Left ventricle myocardium inferior (tissue), 1 donor: ENCODE measurements around the gene TBC1D22B. TPM values are rescaled to one million over a fixed set of nuclear protein-coding genes. Genes with fewer than 3 reads are reported as not detected.
"Not testable (repeated sequence)": the region's sequence is repeated elsewhere in the genome, so short reads cannot be mapped to it uniquely, and the experiment has no call there.

ENCODE experiments used
- DNase-seq: peaks from one replicate; pipeline ENCODE4 v3.0.0-alpha.2; 2020
- H3K27ac ChIP-seq: fragments of 200-600 bp; replicated peaks from 2 replicates; pipeline ENCODE4 v1.8.0; 2021
- H3K27me3 ChIP-seq: fragments of 200-600 bp; 2 replicates; pipeline ENCODE4 v1.8.0; 2021; ENCODE audit warnings: low read depth
- H3K36me3 ChIP-seq: fragments of 200-600 bp; 2 replicates; pipeline ENCODE4 v1.8.0; 2021
- H3K4me1 ChIP-seq: fragments of 200-600 bp; 2 replicates; pipeline ENCODE4 v1.8.0; 2021
- H3K4me3 ChIP-seq: fragments of 200-600 bp; 2 replicates; pipeline ENCODE4 v1.8.0; 2021; ENCODE audit warnings: mild to moderate bottlenecking, moderate library complexity
- H3K9me3 ChIP-seq: fragments of 200-600 bp; replicated peaks from 2 replicates; pipeline ENCODE4 v1.8.0; 2021
- intact Hi-C: fragments of 100-400 bp; cut with micrococcal nuclease; formaldehyde crosslinking; loops from one replicate; pipeline ENCODE4 v1.11.0; 2022
- total RNA-seq: library from RNA; stranded (reverse); fragmentation: NEBNext Ultra II Directional; extraction: Animal tissue kit (Norgen Biotek cat#: 25700); gene quantifications from one replicate; pipeline ENCODE4 v1.2.1, GENCODE V29; 2021
- TF ChIP-seq, protein P1 (sequence below): fragments of 200-600 bp; IDR thresholded peaks from 2 replicates; pipeline ENCODE4 v1.8.0; 2021; ENCODE audit warnings: antibody characterized with exemption, mild to moderate bottlenecking, borderline replicate concordance
- donor health status: DM: no; HTN: yes; CAD: no; lungs with severe emphysema.

Gene TBC1D22B
- total RNA-seq, 1 donor from 2014 or later = 6.1 TPM

DNA sequence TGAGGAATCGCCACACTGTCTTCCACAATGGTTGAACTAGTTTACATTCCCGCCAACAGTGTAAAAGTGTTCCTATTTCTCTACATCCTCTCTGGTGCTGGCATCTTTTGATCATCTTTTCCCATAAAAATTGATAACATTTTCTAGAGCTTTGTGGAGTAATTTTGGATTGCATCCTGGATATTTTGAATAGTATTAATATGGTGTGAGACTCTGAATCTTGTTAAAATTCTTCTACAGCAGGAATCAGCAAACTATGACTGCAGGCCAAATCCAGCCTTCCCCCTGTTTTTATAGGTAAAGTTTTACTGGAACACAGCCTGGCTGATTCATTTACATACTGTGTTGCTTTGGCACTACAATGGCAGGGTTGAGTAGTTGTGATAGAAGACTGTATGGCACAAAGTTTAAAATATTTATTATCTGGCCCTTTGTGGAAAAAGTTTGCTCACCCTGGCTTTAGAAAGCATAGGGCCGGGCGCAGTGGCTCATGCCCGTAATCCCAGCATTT lies 81.2 kb downstream of the TBC1D22B start:
- TF ChIP-seq, protein P1, sequence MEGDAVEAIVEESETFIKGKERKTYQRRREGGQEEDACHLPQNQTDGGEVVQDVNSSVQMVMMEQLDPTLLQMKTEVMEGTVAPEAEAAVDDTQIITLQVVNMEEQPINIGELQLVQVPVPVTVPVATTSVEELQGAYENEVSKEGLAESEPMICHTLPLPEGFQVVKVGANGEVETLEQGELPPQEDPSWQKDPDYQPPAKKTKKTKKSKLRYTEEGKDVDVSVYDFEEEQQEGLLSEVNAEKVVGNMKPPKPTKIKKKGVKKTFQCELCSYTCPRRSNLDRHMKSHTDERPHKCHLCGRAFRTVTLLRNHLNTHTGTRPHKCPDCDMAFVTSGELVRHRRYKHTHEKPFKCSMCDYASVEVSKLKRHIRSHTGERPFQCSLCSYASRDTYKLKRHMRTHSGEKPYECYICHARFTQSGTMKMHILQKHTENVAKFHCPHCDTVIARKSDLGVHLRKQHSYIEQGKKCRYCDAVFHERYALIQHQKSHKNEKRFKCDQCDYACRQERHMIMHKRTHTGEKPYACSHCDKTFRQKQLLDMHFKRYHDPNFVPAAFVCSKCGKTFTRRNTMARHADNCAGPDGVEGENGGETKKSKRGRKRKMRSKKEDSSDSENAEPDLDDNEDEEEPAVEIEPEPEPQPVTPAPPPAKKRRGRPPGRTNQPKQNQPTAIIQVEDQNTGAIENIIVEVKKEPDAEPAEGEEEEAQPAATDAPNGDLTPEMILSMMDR = no peak
- Histone ChIP-seq H3K27me3 (no peaks in the 10 kb centered on the region), H3K9me3 (no peaks in the 10 kb centered on the region), H3K4me3 (no peak overlapping the region), H3K4me1 (no peaks in the 10 kb centered on the region), H3K27ac (no peak overlapping the region), H3K36me3 (no peaks in the 10 kb centered on the region)
- DNase-seq = no peak
- intact Hi-C loops = no loop called here

DNA sequence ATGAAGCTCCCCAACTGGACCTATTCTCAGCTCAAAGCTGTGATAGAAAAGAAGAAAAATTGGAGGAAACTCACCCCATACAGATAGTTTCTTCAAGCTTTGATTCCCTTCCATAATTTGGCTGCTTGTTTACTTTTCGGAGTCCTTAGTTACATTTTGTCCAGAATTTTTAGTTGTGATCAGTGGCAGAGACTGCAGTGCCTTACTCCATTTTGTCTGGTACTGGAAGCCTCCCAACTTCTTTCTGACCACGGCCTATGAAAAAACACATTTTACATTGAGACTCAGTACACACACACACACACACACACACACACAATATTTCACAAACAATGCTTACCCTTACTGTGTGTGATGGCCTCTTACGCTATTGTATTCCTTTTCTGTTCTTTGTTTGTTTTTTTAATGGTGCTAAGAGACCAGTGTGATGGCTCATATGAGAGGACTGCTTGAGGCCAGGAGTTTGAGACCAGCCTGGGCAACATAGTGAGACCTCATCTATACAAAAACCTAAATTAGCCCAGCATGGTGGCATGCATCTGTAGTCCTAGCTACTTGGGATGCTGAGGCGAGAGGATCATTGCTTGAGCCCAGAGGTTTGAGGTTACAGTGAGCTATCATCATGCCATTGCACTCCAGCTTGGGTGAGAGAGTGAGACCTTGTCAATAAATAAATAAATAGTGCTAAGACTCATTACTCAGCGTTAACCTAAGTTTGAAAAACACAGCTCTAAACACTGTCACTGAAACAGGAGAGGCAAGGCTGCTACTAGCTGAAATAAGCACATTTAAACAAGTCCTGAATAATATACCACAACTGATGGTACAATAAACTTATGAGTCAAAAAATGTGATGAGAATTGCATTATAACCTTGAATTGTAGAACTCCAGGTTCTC lies 82.4 kb downstream of the TBC1D22B start:
- intact Hi-C loops = no loop called here
- Histone ChIP-seq H3K9me3 (no peaks in the 10 kb centered on the region), H3K27me3 (no peaks in the 10 kb centered on the region), H3K27ac (no peak overlapping the region), H3K4me1 (no peaks in the 10 kb centered on the region), H3K4me3 (no peak overlapping the region), H3K36me3 (no peaks in the 10 kb centered on the region)
- TF ChIP-seq, protein P1 = no peak
- no peak for DNase-seq

DNA sequence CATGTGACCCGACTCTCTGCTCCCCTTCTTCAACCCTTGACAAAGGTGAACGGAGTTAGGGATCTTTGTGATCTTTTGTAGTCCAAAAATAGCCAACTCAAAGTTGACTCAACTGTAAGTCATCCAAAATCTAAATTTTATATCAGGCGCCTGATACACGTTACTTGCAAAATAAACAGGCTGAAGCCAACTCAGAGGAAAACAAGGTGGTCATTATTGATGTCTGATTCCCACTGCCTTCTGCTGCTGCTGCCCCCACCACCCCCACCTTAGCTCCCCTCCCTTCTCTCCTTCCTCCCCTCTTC lies 83.0 kb downstream of the TBC1D22B start:
- no peak overlapping the region for H3K4me3 ChIP-seq
- H3K27me3 ChIP-seq = no peaks in the 10 kb centered on the region
- H3K36me3 ChIP-seq = no peaks in the 10 kb centered on the region
- no peak overlapping the region for H3K27ac ChIP-seq
- no peak for DNase-seq
- H3K4me1 ChIP-seq = no peaks in the 10 kb centered on the region
- no peaks in the 10 kb centered on the region for H3K9me3 ChIP-seq
- intact Hi-C loops = no loop called here
- TF ChIP-seq, protein P1 = no peak

DNA sequence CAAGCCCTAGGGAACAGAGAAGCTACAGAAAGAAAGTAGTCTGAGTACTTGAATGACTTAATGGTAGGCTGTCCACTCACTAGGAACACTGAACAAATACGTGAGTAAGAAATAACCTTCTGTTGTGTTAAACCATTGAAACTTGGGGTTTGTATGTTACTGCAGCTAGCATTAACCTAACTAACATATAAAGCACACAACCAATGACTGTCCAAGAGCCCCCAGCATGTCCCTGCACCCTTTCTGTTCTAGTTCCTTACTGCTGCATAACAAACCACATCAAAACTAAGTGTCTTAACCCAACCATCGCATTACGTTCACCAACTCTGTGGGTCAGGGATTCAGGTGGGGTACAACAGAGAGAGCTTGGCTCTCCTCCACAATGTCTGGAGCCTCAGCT lies 85.7 kb downstream of the TBC1D22B start:
- H3K4me3 ChIP-seq = no peak overlapping the region
- no peaks in the 10 kb centered on the region for H3K4me1 ChIP-seq
- no peaks in the 10 kb centered on the region for H3K36me3 ChIP-seq
- no peaks in the 10 kb centered on the region for H3K9me3 ChIP-seq
- DNase-seq = no peak
- intact Hi-C loops = no loop called here
- TF ChIP-seq, protein P1 = no peak
- no peaks in the 10 kb centered on the region for H3K27me3 ChIP-seq
- H3K27ac ChIP-seq = no peak overlapping the region

DNA sequence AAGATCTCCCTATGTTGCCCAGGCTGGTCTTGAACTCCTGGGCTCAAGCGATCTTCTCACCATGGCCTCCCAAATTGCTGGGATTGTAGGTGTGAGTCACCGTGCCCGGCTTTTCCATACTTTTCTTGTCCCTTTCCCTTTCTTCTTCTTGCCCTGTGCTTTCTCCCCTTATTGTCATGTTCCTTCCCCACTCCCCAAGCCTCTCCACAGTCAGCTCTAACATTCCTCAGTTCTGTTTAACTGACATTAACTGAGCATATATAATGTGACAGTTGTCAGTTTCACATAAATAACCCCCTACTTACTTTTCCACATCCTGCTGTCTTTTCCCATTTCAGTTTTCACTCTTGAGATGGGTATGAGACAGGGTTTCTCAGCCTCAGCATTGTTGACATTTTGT lies 86.7 kb downstream of the TBC1D22B start:
- Histone ChIP-seq H3K9me3 (no peaks in the 10 kb centered on the region), H3K36me3 (no peaks in the 10 kb centered on the region), H3K4me1 (no peaks in the 10 kb centered on the region), H3K27ac (no peak overlapping the region), H3K27me3 (no peaks in the 10 kb centered on the region), H3K4me3 (no peak overlapping the region)
- TF ChIP-seq, protein P1 = no peak
- DNase-seq = no peak
- intact Hi-C loops = no loop called here

DNA sequence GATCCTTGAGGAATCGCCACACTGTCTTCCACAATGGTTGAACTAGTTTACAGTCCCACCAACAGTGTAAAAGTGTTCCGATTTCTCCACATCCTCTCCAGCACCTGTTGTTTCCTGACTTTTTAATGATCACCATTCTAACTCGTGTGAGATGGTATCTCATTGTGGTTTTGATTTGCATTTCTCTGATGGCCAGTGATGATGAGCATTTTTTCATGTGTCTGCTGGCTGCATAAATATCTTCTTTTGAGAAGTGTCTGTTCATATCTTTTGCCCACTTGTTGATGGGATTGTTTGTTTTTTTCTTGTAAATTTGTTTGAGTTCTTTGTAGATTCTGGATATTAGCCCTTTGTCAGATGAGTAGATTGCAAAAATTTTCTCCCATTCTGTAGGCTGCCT lies 88.2 kb downstream of the TBC1D22B start:
- H3K27me3 ChIP-seq, H3K27ac ChIP-seq, intact Hi-C loops, H3K4me1 ChIP-seq, H3K4me3 ChIP-seq, H3K36me3 ChIP-seq, H3K9me3 ChIP-seq, DNase-seq: not testable (repeated sequence)
